K562 (cell line): ENCODE results near the gene MME. TPM values are rescaled to one million over a fixed set of nuclear protein-coding genes. Genes with fewer than 3 reads are reported as not detected.

ENCODE experiments used
- C11orf30 ChIP-seq: fragments of 450-650 bp; IDR thresholded peaks from 2 replicates; pipeline ENCODE4 v1.6.1; 2016; ENCODE audit warnings: low read depth, mild to moderate bottlenecking
- KDM5B ChIP-seq: fragments of 200-600 bp; sonication (generic); IDR thresholded peaks from 2 replicates; pipeline ENCODE4 v1.6.1; 2012; ENCODE audit warnings: low read depth, mild to moderate bottlenecking, moderate library complexity, low read length, control low read depth, inconsistent platforms; ENCODE audit not compliant: insufficient replicate concordance
- L3MBTL2 ChIP-seq: fragments of 450-650 bp; IDR thresholded peaks from 2 replicates; pipeline ENCODE4 v1.6.1; 2016; ENCODE audit warnings: mild to moderate bottlenecking, moderate library complexity
- MAFK ChIP-seq: IDR thresholded peaks from 2 replicates; pipeline ENCODE4 v1.6.1; 2011; ENCODE audit warnings: low read length, improper control_type of control experiment
- MEF2D ChIP-seq: conservative IDR thresholded peaks from 2 replicates; pipeline ENCODE4 v1.6.1; 2016; ENCODE audit warnings: low read depth, missing genetic modification characterization, missing compliant biosample characterization
- PCBP1 ChIP-seq: fragments of 200-400 bp; formaldehyde crosslinking; IDR thresholded peaks from 2 replicates; pipeline ENCODE4 v1.6.1; 2018; ENCODE audit warnings: mild to moderate bottlenecking, low read depth, low read length; ENCODE audit not compliant: poor library complexity, severe bottlenecking
- RBM39 ChIP-seq: fragments of 200-400 bp; formaldehyde crosslinking; optimal IDR thresholded peaks from 2 replicates; pipeline ENCODE3; 2018; ENCODE audit warnings: low read depth, low read length
- SREBF2 ChIP-seq: sonication (generic); formaldehyde crosslinking; IDR thresholded peaks from 2 replicates; pipeline ENCODE4 v1.4.0; 2020; ENCODE audit warnings: mild to moderate bottlenecking, missing genetic modification reagents
- TBL1XR1 ChIP-seq, 2 experiments: IDR thresholded peaks; 2 replicates each; pipeline ENCODE4 v1.6.1; 2012; ENCODE audit warnings: improper control_type of control experiment in 2 of 2, low read length in 2 of 2, mild to moderate bottlenecking in 1 of 2
- U2AF2 ChIP-seq: fragments of 200-400 bp; formaldehyde crosslinking; optimal IDR thresholded peaks from 2 replicates; pipeline ENCODE3; 2017; ENCODE audit warnings: low read depth, mild to moderate bottlenecking, low read length
- ZNF311 ChIP-seq: fragments of 250-450 bp; sonication (Bioruptor Pico); IDR thresholded peaks from 2 replicates; pipeline ENCODE4 v1.4.0; 2020; ENCODE audit warnings: mild to moderate bottlenecking, moderate library complexity
- ZNF384 ChIP-seq: IDR thresholded peaks from 2 replicates; pipeline ENCODE4 v1.6.1; 2012; ENCODE audit warnings: low read depth, low read length, improper control_type of control experiment
- ZNF717 ChIP-seq: fragments of 250-450 bp; sonication (Bioruptor Pico); IDR thresholded peaks from 2 replicates; pipeline ENCODE4 v1.5.0; 2021
- polyA plus RNA-seq, 8 experiments: library from polyadenylated mRNA; depleted of rRNA in 4 of 8; stranded (reverse) in 5 of 8; unstranded in 3 of 8; fragments of >200 nt; fragmentation: Nextera tagmentation in 2 of 8; fragmentation: Illumina TruSeq in 1 of 8; extraction: Ambion mirVana in 2 of 8; extraction: Trizol in 1 of 8; gene quantifications; 2 replicates each; pipeline versions ENCODE4 v1.2.1 to v1.2.3, GENCODE V29; 2011 to 2014; ENCODE audit warnings: inconsistent platforms in 1 of 8, missing spikeins in 1 of 8
- total RNA-seq, 7 experiments: library from RNA; depleted of rRNA in 6 of 7; stranded (reverse); fragments of >200 nt in 6 of 7; fragmentation: Illumina TruSeq in 2 of 7; extraction: Trizol in 2 of 7; gene quantifications; 2 replicates each; pipeline versions ENCODE4 v1.2.1 to v1.2.3, GENCODE V29; 2011 to 2021; ENCODE audit warnings: low replicate concordance in 1 of 7
- TF ChIP-seq, protein P1 (sequence below), 2 experiments: fragments of 450-650 bp in 1 of 2; sonication (generic) in 1 of 2; formaldehyde crosslinking in 1 of 2; IDR thresholded peaks; 2 replicates each; pipeline versions ENCODE4 v1.7.1 to v1.9.0; 2016 to 2022; ENCODE audit warnings: inconsistent platforms in 1 of 2, mild to moderate bottlenecking in 1 of 2, missing genetic modification reagents in 1 of 2
- TF ChIP-seq, protein P2 (sequence below): sonication (generic); formaldehyde crosslinking; IDR thresholded peaks from 2 replicates; pipeline ENCODE4 v1.8.1; 2023; ENCODE audit warnings: mild to moderate bottlenecking, missing genetic modification reagents
- TF ChIP-seq, protein P3 (sequence below): sonication (generic); formaldehyde crosslinking; IDR thresholded peaks from 2 replicates; pipeline ENCODE4 v1.8.0; 2022; ENCODE audit warnings: missing genetic modification reagents, mild to moderate bottlenecking, borderline replicate concordance
- TF ChIP-seq, protein P4 (sequence below): fragments of 450-650 bp; formaldehyde crosslinking; IDR thresholded peaks from 2 replicates; pipeline ENCODE4 v1.4.0; 2020; ENCODE audit warnings: mild to moderate bottlenecking

MME gene
- total and polyA plus RNA-seq, 9 of the 15 experiments (the other 6 are each of a cell fraction or from before 2014, with no cell fraction given): 0.80 to 8.6 (median 2.5) TPM

DNA sequence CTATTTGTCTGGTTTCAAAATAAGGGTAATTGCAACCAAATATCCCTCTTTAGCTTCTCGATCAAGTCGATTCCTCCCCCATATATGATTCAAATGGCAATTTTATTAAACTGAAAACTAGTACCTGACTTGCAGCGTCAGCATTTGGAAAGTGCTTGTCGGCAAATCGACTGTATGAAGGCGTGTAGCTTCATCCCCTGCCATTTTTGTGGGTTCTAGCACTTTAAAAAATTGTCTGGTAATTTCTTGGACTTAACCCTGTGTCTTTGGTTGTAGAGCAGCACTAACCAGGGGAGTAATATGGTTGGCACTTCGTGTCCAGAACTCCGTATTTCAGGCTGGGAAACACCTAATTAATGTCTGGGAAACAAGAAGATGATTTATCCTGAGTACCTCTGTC lies 573 bp downstream of the MME start (continued):
- TF ChIP-seq, protein P1, sequence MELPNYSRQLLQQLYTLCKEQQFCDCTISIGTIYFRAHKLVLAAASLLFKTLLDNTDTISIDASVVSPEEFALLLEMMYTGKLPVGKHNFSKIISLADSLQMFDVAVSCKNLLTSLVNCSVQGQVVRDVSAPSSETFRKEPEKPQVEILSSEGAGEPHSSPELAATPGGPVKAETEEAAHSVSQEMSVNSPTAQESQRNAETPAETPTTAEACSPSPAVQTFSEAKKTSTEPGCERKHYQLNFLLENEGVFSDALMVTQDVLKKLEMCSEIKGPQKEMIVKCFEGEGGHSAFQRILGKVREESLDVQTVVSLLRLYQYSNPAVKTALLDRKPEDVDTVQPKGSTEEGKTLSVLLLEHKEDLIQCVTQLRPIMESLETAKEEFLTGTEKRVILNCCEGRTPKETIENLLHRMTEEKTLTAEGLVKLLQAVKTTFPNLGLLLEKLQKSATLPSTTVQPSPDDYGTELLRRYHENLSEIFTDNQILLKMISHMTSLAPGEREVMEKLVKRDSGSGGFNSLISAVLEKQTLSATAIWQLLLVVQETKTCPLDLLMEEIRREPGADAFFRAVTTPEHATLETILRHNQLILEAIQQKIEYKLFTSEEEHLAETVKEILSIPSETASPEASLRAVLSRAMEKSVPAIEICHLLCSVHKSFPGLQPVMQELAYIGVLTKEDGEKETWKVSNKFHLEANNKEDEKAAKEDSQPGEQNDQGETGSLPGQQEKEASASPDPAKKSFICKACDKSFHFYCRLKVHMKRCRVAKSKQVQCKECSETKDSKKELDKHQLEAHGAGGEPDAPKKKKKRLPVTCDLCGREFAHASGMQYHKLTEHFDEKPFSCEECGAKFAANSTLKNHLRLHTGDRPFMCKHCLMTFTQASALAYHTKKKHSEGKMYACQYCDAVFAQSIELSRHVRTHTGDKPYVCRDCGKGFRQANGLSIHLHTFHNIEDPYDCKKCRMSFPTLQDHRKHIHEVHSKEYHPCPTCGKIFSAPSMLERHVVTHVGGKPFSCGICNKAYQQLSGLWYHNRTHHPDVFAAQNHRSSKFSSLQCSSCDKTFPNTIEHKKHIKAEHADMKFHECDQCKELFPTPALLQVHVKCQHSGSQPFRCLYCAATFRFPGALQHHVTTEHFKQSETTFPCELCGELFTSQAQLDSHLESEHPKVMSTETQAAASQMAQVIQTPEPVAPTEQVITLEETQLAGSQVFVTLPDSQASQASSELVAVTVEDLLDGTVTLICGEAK (IDR thresholded peaks at IDR 0.05): no peak
- TF ChIP-seq, protein P1 (CRISPR knock-in tag; IDR thresholded peaks at IDR 0.05): no peak
- TF ChIP-seq, protein P2, sequence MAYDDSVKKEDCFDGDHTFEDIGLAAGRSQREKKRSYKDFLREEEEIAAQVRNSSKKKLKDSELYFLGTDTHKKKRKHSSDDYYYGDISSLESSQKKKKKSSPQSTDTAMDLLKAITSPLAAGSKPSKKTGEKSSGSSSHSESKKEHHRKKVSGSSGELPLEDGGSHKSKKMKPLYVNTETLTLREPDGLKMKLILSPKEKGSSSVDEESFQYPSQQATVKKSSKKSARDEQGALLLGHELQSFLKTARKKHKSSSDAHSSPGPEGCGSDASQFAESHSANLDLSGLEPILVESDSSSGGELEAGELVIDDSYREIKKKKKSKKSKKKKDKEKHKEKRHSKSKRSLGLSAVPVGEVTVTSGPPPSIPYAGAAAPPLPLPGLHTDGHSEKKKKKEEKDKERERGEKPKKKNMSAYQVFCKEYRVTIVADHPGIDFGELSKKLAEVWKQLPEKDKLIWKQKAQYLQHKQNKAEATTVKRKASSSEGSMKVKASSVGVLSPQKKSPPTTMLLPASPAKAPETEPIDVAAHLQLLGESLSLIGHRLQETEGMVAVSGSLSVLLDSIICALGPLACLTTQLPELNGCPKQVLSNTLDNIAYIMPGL (CRISPR knock-in tag): no peak
- TF ChIP-seq, protein P3, sequence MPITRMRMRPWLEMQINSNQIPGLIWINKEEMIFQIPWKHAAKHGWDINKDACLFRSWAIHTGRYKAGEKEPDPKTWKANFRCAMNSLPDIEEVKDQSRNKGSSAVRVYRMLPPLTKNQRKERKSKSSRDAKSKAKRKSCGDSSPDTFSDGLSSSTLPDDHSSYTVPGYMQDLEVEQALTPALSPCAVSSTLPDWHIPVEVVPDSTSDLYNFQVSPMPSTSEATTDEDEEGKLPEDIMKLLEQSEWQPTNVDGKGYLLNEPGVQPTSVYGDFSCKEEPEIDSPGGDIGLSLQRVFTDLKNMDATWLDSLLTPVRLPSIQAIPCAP (CRISPR knock-in tag): no peak
- TF ChIP-seq ZNF384: no peak
- TF ChIP-seq MAFK: peak; percentile 56; the same call in 1 of the 2 replicates
- no peak for TF ChIP-seq PCBP1
- TF ChIP-seq, protein P4, sequence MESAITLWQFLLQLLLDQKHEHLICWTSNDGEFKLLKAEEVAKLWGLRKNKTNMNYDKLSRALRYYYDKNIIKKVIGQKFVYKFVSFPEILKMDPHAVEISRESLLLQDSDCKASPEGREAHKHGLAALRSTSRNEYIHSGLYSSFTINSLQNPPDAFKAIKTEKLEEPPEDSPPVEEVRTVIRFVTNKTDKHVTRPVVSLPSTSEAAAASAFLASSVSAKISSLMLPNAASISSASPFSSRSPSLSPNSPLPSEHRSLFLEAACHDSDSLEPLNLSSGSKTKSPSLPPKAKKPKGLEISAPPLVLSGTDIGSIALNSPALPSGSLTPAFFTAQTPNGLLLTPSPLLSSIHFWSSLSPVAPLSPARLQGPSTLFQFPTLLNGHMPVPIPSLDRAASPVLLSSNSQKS: no peak
- no peak for TF ChIP-seq ZNF717
- no peak for TF ChIP-seq RBM39
- no peak for TF ChIP-seq MEF2D (tag)
- no peak for TF ChIP-seq U2AF2
- TF ChIP-seq C11orf30: peak; percentile 60
- TF ChIP-seq TBL1XR1 (IDR thresholded peaks at IDR 0.05; ENCODE audit: low read length in 2 of 2): no peak
- TF ChIP-seq ZNF311 (CRISPR knock-in tag): no peak
- TF ChIP-seq L3MBTL2: no peak
- no peak for TF ChIP-seq SREBF2 (CRISPR knock-in tag)
- no peak for TF ChIP-seq KDM5B
